Esophagus squamous epithelium (tissue), 5 donors: ENCODE data around the gene ORM1. TPM values are rescaled to one million over a fixed set of nuclear protein-coding genes. Genes with fewer than 3 reads are reported as not detected.

Experiments used
- DNase-seq: peaks from one replicate; lab custom pipeline; 2025; lab: John Stamatoyannopoulos, UW
- H3K27ac ChIP-seq, 4 donors: fragments of 200-600 bp; sonication (generic); one replicate each; pipeline ENCODE4 v1.5.1; 2016 to 2019; ENCODE audit warnings: mild to moderate bottlenecking in 1 of 4
- H3K27me3 ChIP-seq, 4 donors: fragments of 200-600 bp; sonication (generic); 1 replicate in 3 of 4; 2 replicates in 1 of 4; pipeline versions ENCODE4 v1.5.1 to v1.6.0; 2017 to 2021; ENCODE audit warnings: antibody characterized with exemption in 1 of 4
- H3K36me3 ChIP-seq, 3 donors: fragments of 200-600 bp; sonication (generic); one replicate each; pipeline ENCODE4 v1.5.1; 2016 to 2019
- H3K4me1 ChIP-seq, 3 donors: fragments of 200-600 bp; sonication (generic); one replicate each; pipeline ENCODE4 v1.5.1; 2017 to 2019
- H3K4me3 ChIP-seq, 4 donors: fragments of 200-600 bp; sonication (generic); 1 replicate in 3 of 4; 2 replicates in 1 of 4; pipeline ENCODE4 v1.5.1; 2016 to 2019; ENCODE audit warnings: mild to moderate bottlenecking in 2 of 4, moderate library complexity in 1 of 4
- H3K9me3 ChIP-seq, 3 donors: fragments of 200-600 bp; sonication (generic); one replicate each; pipeline ENCODE4 v1.5.1; 2016 to 2019
- POLR2A ChIP-seq, 4 donors: fragments of 450-650 bp; IDR thresholded peaks; one replicate each; pipeline ENCODE4 v1.6.1; 2017; ENCODE audit warnings: antibody characterized with exemption in 4 of 4, mild to moderate bottlenecking in 4 of 4, moderate library complexity in 3 of 4
- WGBS, 2 donors: methylation state at CpG; one replicate each; pipeline ENCODE4 v1.1.5; 2018; 5-methylcytosine and 5-hydroxymethylcytosine counted together
- intact Hi-C: fragments of 100-400 bp; cut with DNase I; formaldehyde crosslinking; loops from one replicate; pipeline ENCODE4 v1.15.0; 2022
- total RNA-seq, 4 donors: library from RNA; depleted of rRNA; stranded (reverse); fragments of >200 nt; gene quantifications; one replicate each; pipeline ENCODE4 v1.1.0, GENCODE V29; 2016
- TF ChIP-seq, protein P1 (sequence below), 6 experiments: fragments of 450-650 bp in 4 of 6; fragments of 200-600 bp in 2 of 6; sonication (generic) in 2 of 6; IDR thresholded peaks; one replicate each; pipeline ENCODE4 v1.5.1; 2016 to 2019; ENCODE audit warnings: antibody characterized with exemption in 6 of 6, mild to moderate bottlenecking in 4 of 6, moderate library complexity in 4 of 6
- donor health status: DM: yes; HTN: yes; CAD: no.

The ORM1 gene
- total RNA-seq, 4 donors from 2014 or later, result 0.41 TPM; not detected in 3

GRCh38 chr9:114375386-114376175 is 52.7 kb downstream of the ORM1 start:
- no peaks in the 10 kb centered on the region for H3K27me3 ChIP-seq
- WGBS, 2 donors, result 80 to 86% methylated on average over 9 of the region's 9 CpGs
- no peak overlapping the region for H3K4me3 ChIP-seq
- peaks cover 5 to 63% (median 20%) of the 10 kb centered on the region in 3 donors for H3K4me1 ChIP-seq
- intact Hi-C loops, result no loop called here
- H3K36me3 ChIP-seq, result peaks cover 0 to 83% (median 26%) of the 10 kb centered on the region in 3 donors
- TF ChIP-seq, protein P1, sequence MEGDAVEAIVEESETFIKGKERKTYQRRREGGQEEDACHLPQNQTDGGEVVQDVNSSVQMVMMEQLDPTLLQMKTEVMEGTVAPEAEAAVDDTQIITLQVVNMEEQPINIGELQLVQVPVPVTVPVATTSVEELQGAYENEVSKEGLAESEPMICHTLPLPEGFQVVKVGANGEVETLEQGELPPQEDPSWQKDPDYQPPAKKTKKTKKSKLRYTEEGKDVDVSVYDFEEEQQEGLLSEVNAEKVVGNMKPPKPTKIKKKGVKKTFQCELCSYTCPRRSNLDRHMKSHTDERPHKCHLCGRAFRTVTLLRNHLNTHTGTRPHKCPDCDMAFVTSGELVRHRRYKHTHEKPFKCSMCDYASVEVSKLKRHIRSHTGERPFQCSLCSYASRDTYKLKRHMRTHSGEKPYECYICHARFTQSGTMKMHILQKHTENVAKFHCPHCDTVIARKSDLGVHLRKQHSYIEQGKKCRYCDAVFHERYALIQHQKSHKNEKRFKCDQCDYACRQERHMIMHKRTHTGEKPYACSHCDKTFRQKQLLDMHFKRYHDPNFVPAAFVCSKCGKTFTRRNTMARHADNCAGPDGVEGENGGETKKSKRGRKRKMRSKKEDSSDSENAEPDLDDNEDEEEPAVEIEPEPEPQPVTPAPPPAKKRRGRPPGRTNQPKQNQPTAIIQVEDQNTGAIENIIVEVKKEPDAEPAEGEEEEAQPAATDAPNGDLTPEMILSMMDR (IDR thresholded peaks at IDR 0.05), result no peak
- TF ChIP-seq POLR2A (IDR thresholded peaks at IDR 0.05), result no peak
- DNase-seq, result no peak
- H3K27ac ChIP-seq, result no peak overlapping the region
- H3K9me3 ChIP-seq, result no peaks in the 10 kb centered on the region

Other genes with a start within 250 kb of the ORM1 start
- 1 to 10 TPM in 1 of 4 donors, under 1 TPM in 1, not detected in 2; 0.19 to 2.5 TPM for gene AMBP, start 244.8 kb upstream of the ORM1 start, total RNA-seq
- gene KIF12, start 223.8 kb upstream of the ORM1 start, total RNA-seq, result 1 to 10 TPM in 1 of 4 donors, not detected in 3; 1.2 TPM
- 10 to 100 TPM in 2 of 4 donors, 1 to 10 TPM in 2; 7.5 to 34.0 (median 12.0) TPM for gene COL27A1, start 167.6 kb upstream of the ORM1 start, total RNA-seq
- gene ORM2, start 6.8 kb downstream of the ORM1 start, total RNA-seq, result not detected
- gene AKNA, start 64.9 kb downstream of the ORM1 start, total RNA-seq, result 10 to 100 TPM in 1 of 4 donors, 1 to 10 TPM in 3; 6.1 to 25.0 (median 7.6) TPM
- gene WHRN, start 182.4 kb downstream of the ORM1 start, total RNA-seq, result 1 to 10 TPM; 2.9 to 6.1 (median 3.4) TPM